HL-60 (cell line): Measurements from ENCODE around the gene ACTC1.

Experiments
- DNase-seq, 2 experiments: peaks; one replicate each; pipeline ENCODE4 v3.0.0-alpha.2; 2010 to 2020; ENCODE audit warnings: low read depth in 1 of 2, low spot score in 1 of 2
- H3K27ac ChIP-seq: fragments of 250-450 bp; sonication (Bioruptor Pico); replicated peaks from 2 replicates; pipeline ENCODE4 v1.5.1; 2020; ENCODE audit warnings: mild to moderate bottlenecking, moderate library complexity
- H3K27me3 ChIP-seq: fragments of 250-450 bp; sonication (Bioruptor Pico); 2 replicates; pipeline ENCODE4 v1.5.1; 2021; ENCODE audit warnings: mild to moderate bottlenecking, moderate library complexity; ENCODE audit not compliant: insufficient read depth, poor library complexity, severe bottlenecking
- H3K4me3 ChIP-seq: replicated peaks from 2 replicates; pipeline ENCODE4 v1.5.1; 2011; ENCODE audit warnings: mild to moderate bottlenecking, control low read depth, low read length; ENCODE audit not compliant: insufficient read depth
- GABPA ChIP-seq: IDR thresholded peaks from 2 replicates; pipeline ENCODE4 v1.6.1; 2012; ENCODE audit warnings: low read depth
- POLR2AphosphoS5 ChIP-seq: IDR thresholded peaks from 2 replicates; pipeline ENCODE4 v1.6.1; 2012; ENCODE audit warnings: low read depth
- SPI1 ChIP-seq: IDR thresholded peaks from 2 replicates; pipeline ENCODE4 v1.6.1; 2012; ENCODE audit warnings: low read depth, mild to moderate bottlenecking, borderline replicate concordance
- TF ChIP-seq, protein P1 (sequence below): IDR thresholded peaks from one replicate; pipeline ENCODE4 v1.5.1; 2011; ENCODE audit warnings: low read length, control low read depth, inconsistent platforms; ENCODE audit not compliant: insufficient read depth
- TF ChIP-seq, protein P2 (sequence below): IDR thresholded peaks from 2 replicates; pipeline ENCODE4 v1.6.1; 2012; ENCODE audit warnings: low read depth; ENCODE audit not compliant: insufficient replicate concordance

ACTC1 gene

DNA sequence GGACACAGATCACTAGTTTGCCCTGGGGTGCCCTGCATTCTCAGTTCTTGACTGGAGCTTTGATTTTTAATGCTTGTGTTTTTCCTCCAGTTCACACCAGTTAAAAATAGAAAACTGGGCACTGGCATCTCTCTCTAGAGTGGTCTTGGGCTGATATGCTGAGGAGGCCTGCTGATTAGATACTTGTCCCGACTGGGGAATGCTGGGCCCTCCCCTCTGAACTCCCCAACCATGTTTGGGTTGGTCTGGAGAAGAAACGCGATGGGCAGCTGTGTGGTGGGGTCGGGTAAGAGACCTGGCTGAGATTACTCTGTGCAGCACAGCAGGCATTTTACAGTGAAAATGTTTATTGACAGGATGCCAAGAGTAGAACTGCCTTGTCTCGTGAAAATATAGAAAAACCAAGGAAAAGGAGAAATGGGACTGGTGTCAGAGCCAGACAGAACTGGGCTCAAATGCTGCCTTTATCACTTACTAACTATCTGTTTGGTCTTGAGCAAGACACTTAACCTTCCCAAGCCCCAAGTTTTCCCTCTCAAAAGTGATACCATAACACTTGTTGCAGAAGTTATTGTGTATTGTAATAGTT lies 1.6 kb upstream of the ACTC1 start:
- H3K4me3 ChIP-seq = no peak overlapping the region
- H3K27ac ChIP-seq = no peak overlapping the region
- TF ChIP-seq SPI1 (no peak), POLR2AphosphoS5 (no peak), GABPA (no peak)
- TF ChIP-seq, protein P1, sequence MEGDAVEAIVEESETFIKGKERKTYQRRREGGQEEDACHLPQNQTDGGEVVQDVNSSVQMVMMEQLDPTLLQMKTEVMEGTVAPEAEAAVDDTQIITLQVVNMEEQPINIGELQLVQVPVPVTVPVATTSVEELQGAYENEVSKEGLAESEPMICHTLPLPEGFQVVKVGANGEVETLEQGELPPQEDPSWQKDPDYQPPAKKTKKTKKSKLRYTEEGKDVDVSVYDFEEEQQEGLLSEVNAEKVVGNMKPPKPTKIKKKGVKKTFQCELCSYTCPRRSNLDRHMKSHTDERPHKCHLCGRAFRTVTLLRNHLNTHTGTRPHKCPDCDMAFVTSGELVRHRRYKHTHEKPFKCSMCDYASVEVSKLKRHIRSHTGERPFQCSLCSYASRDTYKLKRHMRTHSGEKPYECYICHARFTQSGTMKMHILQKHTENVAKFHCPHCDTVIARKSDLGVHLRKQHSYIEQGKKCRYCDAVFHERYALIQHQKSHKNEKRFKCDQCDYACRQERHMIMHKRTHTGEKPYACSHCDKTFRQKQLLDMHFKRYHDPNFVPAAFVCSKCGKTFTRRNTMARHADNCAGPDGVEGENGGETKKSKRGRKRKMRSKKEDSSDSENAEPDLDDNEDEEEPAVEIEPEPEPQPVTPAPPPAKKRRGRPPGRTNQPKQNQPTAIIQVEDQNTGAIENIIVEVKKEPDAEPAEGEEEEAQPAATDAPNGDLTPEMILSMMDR = no peak
- TF ChIP-seq, protein P2, sequence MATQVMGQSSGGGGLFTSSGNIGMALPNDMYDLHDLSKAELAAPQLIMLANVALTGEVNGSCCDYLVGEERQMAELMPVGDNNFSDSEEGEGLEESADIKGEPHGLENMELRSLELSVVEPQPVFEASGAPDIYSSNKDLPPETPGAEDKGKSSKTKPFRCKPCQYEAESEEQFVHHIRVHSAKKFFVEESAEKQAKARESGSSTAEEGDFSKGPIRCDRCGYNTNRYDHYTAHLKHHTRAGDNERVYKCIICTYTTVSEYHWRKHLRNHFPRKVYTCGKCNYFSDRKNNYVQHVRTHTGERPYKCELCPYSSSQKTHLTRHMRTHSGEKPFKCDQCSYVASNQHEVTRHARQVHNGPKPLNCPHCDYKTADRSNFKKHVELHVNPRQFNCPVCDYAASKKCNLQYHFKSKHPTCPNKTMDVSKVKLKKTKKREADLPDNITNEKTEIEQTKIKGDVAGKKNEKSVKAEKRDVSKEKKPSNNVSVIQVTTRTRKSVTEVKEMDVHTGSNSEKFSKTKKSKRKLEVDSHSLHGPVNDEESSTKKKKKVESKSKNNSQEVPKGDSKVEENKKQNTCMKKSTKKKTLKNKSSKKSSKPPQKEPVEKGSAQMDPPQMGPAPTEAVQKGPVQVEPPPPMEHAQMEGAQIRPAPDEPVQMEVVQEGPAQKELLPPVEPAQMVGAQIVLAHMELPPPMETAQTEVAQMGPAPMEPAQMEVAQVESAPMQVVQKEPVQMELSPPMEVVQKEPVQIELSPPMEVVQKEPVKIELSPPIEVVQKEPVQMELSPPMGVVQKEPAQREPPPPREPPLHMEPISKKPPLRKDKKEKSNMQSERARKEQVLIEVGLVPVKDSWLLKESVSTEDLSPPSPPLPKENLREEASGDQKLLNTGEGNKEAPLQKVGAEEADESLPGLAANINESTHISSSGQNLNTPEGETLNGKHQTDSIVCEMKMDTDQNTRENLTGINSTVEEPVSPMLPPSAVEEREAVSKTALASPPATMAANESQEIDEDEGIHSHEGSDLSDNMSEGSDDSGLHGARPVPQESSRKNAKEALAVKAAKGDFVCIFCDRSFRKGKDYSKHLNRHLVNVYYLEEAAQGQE = no peak
- no peak for DNase-seq
- H3K27me3 ChIP-seq = peaks cover 20% of the 10 kb centered on the region

DNA sequence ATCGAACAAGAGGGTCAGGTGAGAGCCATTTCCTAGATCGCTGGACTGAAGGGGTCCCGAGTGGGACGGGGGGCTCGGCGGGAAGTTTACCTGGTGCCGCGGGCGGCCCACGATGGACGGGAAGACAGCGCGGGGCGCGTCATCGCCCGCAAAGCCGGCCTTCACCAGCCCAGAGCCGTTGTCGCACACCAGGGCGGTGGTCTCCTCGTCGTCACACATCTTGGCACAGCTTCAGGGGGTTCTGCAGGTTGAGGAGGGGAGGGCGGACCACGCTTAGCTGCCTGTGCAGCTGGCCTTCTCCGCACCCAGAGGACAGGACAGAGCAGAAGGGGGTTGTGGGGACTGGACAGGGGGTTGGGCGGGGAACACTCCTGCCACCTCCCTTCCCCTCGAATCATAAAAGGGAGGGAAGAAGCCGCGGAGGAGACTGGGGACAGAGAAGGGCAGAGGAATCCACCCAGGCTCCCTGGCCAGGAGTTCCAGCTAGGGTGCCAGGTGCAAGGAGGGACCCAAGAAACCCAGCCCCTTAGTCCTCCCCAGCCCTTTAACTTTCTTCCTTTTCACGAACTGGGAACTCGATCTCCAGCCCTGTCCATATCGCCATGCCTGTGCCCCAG lies 651 bp downstream of the ACTC1 start:
- TF ChIP-seq GABPA (no peak), POLR2AphosphoS5 (no peak), SPI1 (no peak)
- TF ChIP-seq, protein P2 = no peak
- TF ChIP-seq, protein P1 = no peak
- no peak for DNase-seq
- H3K27me3 ChIP-seq = peaks cover 20% of the 10 kb centered on the region
- H3K27ac ChIP-seq = no peak overlapping the region
- no peak overlapping the region for H3K4me3 ChIP-seq

DNA sequence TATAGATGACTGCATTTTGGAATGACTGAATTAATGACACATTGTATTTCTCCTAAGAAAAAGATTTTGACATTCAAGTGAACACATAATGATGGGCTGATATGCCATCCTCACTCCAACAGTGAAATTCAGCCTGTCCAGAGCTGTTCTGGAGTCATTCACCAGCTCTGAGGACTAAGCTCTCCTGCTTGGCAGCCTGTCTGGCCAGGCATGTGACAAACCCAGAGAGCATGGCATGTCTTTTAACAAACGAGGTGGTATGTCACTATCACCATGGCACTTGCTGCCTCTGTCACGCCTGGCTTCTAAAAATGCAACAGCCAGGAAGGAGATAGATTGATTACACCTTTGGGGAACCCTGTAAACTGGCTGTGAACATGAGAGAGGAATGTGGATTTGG lies 1.4 kb downstream of the ACTC1 start:
- no peak overlapping the region for H3K4me3 ChIP-seq
- no peak overlapping the region for H3K27ac ChIP-seq
- TF ChIP-seq, protein P2 = no peak
- TF ChIP-seq SPI1 (no peak), POLR2AphosphoS5 (no peak)
- TF ChIP-seq, protein P1 = no peak
- DNase-seq = no peak
- peaks cover 20% of the 10 kb centered on the region for H3K27me3 ChIP-seq
